Activated CD4-positive, alpha-beta T cell treated with anti-CD3 and anti-CD28 coated beads, Interleukin-2, amount 50 U/mL, for 16 hours (primary cell): Measurements from ENCODE around the gene LAIR1.

ENCODE experiments used
- DNase-seq: peaks from one replicate; pipeline ENCODE4 v3.0.0-alpha.2; 2020

Gene LAIR1

GRCh38 chr19:54312436-54313377 lies 52.0 kb downstream of the LAIR1 start, which contains the start of gene LILRA5:
LILRA5 (minus strand) TSS chr19:54313166; CDS start chr19:54313019, 147 bp downstream.
- no peak for DNase-seq

DNA sequence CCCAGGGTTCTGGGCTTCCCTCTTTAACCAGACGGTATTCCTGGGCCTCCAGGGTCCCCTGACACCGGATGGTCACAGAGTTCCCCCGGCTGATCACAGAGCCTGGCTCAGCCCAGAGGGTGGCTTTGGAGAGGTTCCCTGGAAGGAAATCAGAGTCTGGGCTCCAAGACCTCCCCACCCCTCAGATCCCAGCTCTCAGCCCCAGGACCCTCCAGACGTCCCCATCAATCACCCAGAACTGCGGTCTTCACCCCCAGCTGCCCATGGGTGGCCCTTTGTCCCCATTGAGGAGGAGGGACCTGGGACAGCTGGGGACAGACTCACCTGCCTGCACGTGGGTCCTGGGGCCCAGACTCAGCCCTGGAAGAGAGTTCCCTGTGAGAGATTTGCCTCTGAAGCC lies 52.7 kb downstream of the LAIR1 start:
- no peak for DNase-seq

DNA sequence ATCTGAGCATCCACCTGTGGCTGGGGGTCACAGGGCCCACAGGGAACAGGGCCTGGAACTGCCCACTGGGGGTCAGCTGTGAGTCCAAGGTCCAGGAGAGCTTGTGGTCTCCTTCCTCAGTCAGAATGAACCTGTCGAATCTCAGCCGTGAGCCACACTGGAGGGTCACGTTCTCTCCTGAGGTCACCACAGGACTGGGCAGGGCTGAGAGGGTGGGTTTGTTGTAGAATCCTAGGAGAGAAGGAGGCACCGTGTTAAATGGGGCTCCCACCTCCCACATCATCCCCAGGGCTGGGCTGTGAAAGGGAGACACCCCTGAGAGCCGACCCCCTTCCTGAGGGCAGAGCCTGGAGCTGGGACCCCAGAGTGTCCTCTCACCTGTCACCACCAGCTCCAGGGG lies 53.2 kb downstream of the LAIR1 start:
- DNase-seq, result no peak

DNA sequence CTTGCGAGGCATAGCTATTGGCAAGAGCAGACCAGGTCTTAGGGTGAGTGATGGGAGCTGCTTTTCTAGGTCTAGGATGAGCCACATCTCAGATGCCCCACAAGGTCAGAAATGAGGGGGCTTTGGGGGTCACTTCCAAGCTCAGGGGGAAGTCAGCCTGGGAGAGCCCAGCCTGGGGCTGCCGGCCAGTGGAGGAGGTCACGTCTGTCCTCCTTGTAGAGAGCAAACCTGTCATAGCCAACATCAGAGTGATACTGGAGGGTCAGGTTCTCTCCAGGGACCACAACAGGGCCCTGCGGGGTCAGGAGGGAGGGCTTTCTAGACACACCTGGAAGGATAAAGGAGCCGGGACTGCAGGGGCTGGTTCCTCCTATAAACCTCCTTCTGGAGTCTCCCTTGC lies 54.2 kb downstream of the LAIR1 start:
- no peak for DNase-seq

GRCh38 chr19:54309811-54310210 lies 54.9 kb downstream of the LAIR1 start:
- no peak for DNase-seq

- no peak for DNase-seq
Measured at GRCh38 chr19:54307389-54308020, 57.2 kb downstream of the LAIR1 start.

GRCh38 chr19:54305141-54305540 lies 59.6 kb downstream of the LAIR1 start:
- DNase-seq, result no peak

DNA sequence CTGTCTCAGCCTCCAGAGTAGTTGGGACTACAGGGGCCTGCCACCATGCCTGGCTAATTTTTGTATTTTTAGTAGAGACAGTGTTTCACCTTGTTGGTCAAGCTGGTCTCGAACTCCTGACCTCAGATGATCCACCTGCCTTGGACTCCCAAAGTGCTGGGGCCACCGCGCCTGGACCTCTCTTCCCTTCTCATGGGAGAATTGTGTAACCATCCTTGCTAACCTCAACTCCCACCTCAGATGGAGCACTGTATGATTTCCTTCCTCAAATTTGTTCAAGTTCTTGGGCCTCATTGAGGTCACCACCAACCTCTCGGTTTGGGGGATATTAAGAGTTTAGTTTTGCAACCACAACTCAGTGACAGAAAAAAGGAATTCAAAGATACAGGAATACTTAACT lies 62.5 kb downstream of the LAIR1 start:
- no peak for DNase-seq
